ENCODE results near the gene ACOT7.

Gene ACOT7

GRCh38 chr1:6245869-6246496, 147.6 kb downstream of the ACOT7 start:
- DNase-seq: peak; percentile 84 to 90

DNA sequence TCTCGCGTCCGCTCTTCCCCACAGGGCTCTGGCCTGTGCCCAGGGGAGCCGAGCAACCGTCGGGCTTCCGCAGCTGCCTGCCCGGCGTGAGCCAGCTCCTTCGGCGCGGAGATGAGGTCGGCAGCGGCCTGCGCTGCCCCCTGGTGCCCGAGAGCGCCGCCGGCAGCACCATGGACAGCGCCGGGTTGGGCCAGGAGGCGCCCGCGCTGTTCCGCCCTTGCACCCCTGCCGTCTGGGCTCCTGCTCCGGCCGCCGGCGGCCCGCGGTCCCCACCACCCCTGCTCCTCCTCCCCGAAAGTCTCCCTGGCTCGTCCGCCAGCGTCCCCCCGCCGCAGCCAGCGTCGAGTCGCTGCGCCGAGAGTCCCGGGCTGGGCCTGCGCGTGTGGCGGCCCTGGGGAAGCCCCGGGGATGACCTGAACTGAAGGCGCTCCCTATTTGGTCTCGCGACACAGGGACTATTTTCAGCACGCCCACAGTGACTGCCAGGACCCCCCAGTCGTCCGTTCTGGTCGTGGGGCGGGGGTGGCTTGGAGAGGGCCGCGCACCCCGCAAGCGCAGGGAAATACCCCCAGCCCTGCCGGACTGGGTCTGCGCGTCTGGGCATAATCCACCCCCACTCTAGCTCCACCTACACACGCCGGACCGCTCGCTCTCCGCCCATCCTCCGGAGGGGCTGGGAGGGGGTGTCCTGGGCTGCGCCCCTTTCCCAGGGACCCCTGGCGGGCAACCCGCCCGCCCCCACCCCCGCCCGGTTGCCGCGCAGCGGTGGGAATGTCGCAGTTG, 148.3 kb downstream of the ACOT7 start:
- peak; percentile 45 to 93 for DNase-seq

DNA sequence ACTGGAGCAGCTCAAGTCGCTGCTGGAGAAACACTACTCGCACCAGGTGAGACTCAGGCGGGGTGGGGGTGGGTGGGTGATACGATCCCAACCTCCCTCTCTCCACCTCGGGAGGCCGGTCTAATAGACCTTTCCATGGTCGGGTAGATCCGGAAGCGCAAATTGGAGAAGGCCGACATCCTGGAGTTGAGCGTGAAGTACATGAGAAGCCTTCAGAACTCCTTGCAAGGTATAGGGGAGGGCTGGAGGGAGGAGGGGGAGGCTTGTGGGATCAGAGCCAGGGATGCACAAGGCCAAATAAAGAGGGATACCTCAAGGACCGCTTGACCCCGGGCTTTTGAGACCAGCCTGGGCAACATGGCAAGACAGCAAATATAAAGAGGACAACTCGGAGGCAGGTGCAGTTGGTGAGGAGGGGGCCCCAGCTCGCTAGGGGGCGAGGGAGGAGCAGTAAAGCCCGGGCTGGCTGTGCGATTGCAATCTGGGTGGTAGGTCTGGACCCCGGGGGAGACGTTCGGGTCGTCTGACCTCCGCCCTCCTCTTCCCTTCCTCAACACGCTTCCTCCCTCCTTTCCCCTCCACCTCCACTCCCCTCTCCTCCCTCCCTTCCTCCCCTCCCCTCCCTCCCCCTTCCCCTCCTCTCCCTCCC, 149.0 kb downstream of the ACOT7 start:
- no peak for DNase-seq

- DNase-seq: no peak
These were observed 149.6 kb downstream of the ACOT7 start, which contains the start of gene HES3 for GRCh38 chr1:6243993-6244392. Gene HES3 (plus strand): TSS chr1:6244179. CDS start chr1:6244366, 187 bp downstream.

DNA sequence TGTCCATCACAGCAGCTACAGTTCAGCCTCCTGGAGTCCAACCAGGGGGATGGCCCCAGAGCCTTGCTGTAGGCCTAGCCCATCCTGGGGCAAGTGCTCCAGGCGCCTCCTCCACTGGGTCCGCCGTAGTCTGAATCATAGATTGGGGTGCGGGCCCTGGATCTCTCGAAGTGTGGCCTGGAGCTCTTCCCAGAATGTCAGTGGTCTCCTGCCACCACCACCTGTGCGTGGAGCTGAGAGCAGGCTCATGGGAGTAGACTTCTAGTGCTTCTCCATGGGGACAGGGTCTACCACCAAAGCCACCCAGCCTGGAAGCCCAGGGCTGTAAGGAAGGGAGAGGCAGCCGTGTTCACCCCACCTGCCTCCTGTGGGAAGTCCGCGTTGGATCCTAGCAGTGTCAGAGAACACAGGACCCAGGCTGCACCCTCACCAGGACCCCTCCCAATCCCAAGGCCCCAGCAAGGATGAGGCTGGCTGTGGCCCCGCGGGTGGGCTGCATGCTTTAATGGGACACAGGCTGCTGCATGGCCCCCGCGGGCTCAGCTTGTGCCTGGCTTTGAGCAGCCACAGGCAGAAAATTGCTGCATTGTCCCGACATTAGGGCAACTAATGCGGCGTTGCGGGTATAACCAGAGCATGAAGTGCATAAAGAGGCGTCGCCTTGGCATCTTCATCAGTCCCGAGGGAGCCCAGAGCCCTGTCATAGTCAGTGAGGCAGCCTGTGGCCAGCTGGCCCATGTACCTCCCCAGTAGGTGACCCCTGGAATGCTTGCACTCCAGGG, 150.3 kb downstream of the ACOT7 start:
- no peak for DNase-seq

DNA sequence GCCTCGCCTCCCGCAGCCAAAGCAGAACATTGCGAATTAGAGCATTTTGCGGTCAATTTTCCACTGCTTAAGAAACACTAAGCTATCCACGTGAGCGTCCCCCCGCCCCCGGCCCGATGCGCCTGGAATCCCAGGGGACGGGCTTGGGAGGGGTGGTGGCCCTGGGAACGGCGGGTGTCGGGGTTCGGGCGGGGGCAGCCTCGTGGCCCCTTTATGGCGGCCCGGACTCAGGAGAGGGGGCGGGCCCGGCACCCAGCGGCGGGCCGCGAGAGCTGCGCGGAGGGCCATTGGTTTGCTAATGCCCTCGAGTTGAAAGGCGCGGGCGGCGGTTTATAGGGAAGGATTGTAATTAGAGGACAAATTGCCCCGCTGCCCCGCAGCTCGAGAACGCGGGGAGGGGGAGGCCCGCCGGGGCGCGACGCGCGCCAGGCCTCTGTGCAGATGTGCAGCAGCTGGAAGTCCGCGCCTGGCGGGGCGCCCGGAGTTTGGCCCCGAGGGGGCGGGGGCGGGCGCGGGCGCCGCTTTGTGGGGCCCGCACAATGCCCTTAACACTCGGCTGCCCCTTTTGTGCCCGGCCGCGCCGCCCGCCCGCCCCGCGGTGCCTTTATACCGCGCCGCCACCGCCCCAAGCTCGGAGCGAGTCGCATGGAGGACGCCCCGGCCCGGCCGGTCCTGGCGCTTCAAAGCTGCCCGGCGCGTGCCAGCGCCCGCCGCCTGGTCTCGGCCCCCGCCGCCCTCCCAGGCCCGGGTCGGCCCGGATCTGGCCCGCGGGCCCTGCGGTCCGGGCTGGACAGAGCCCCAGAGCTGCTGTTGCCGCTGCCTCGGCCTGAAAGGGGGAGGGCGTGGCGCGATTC, 151.5 kb downstream of the ACOT7 start:
- no peak for DNase-seq

GRCh38 chr1:6241107-6241886, 152.3 kb downstream of the ACOT7 start:
- no peak for DNase-seq

GRCh38 chr1:6239950-6240768, 153.4 kb downstream of the ACOT7 start:
- no peak for DNase-seq

DNA sequence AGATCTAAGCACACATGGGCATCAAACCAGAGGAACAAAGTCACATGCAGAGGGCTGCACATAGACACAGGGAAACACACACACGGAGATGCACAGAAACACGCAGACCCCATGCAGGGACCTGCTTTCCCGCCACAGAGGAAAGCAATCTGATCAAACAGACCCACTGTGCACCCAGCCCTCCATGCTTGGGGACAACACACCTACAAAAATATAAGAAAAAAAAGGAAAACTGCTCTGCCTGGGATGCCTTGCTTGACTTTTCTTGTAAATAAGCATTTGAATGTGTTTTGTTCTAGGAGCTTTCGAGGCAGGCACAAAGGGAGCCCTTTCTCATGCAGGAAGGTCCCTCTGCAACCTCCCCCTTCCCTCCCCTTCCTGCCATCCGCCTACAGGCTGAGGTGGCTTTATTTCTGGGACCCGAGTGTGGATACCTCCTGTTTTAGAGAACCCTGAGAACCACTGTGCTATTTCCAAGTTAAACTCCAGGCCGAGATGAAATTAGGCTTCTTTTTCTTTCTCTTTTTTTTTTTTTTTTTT, 154.3 kb downstream of the ACOT7 start:
- DNase-seq: no peak

GRCh38 chr1:6237093-6237492, 156.5 kb downstream of the ACOT7 start:
- no peak for DNase-seq

GRCh38 chr1:6235296-6235677, 158.3 kb downstream of the ACOT7 start:
- DNase-seq: no peak

GRCh38 chr1:6234502-6235295, 158.9 kb downstream of the ACOT7 start:
- DNase-seq: no peak

- DNase-seq: no peak
These were observed 160.2 kb downstream of the ACOT7 start for GRCh38 chr1:6233376-6233775.

DNA sequence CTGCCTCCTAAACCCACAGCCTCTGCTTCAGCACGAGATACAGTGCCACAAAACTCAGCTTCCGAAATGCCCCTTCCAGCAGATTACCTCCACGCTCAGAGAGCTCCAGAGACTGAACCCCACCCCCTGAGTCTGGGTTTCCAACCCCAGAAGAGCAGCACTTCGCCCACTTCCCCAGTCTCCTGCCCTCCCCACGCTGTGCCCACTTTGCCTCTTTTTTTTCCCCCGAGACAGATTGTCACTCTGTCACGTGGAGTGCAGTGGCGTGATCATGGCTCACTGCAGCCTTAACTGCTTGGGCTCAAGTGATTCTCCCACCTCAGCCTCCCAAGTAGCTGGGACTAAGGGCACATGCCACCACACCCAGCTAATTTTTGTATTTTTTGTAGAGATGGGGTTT, 167.9 kb downstream of the ACOT7 start:
- no peak for DNase-seq

DNA sequence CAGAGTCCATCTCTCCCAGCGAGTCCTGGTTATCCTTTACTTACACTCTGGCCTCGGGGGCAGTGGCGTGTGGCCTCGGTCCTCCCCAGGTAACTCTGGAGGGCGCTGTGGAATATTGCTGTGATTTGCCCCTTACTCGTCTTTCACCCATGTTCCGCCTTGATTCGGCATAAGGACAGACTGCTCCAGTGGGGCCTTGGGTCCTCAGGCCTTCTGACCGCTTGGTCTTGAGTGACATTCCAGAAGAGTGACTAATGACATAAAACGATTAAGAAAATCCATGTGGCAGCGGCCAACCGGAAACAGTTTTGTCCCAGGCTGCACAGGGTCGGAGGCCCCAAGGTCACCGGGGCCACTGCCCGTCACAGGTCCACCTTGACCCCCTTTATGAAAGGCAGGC, 168.8 kb downstream of the ACOT7 start:
- DNase-seq: no peak

DNA sequence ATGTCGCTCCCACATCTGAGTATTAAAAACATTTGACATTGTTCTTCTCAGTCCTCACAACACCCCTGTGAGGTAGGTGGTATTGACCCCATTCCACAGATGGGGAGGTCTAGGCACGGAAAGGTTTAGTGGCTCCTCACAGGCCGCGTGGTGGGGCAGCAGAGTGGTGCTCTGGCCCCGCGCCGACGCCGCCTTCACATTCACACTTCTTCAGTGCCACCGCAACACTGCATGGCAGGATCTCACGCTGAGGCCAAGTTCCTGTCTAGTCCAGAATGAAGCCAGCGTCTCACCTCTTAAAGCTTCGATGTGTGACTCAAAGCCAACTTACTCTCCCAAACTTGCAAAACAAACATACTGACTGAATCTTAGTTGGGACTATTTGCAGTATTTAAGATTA, 169.9 kb downstream of the ACOT7 start:
- no peak for DNase-seq

DNA sequence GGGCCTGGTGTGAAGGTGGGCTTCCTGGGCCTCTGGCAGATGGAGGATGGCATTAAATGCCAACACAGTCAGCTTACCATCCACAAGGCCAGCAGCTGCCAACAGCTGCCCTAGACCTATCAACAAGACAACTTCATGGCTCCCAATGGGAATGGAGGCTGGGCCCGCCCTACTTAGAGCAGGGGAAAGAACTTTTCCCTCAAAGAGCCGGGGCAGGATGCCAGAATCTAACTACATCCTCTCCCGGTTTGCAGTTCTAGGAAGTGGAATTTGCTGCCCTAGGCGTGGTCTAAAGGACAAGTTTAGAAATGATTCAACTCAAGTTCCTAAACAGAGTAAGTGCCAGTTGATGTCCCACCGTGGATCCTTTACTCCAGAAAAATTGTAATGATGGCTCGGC, 170.9 kb downstream of the ACOT7 start:
- DNase-seq: no peak

GRCh38 chr1:6221210-6221784, 172.3 kb downstream of the ACOT7 start:
- DNase-seq: no peak

DNA sequence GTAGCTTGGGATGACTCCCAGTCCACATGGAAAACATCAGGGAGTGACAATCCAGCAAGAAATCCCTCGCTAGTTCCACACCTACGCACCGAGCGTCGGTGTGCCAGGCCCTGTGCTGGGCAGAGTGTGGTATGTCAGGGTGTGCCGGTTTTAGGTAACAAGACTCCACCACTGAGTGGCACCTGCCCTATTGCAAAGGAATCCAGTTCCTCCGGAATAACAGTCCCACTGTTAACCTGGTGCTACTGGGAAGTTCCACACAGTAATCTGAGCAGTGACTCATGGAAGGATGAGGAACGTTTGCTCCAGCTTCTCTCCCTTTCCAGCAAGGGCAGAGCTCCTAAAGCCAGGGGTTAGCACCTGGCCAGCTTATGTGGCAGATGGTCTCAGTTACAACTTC, 173.3 kb downstream of the ACOT7 start:
- DNase-seq: no peak
